ENCODE measurements around the gene PTPRG.

PTPRG gene

GRCh38 chr3:61893840-61894566 lies 332.6 kb downstream of the PTPRG start:
- DNase-seq (ENCODE audit: low read depth): no peak

DNA sequence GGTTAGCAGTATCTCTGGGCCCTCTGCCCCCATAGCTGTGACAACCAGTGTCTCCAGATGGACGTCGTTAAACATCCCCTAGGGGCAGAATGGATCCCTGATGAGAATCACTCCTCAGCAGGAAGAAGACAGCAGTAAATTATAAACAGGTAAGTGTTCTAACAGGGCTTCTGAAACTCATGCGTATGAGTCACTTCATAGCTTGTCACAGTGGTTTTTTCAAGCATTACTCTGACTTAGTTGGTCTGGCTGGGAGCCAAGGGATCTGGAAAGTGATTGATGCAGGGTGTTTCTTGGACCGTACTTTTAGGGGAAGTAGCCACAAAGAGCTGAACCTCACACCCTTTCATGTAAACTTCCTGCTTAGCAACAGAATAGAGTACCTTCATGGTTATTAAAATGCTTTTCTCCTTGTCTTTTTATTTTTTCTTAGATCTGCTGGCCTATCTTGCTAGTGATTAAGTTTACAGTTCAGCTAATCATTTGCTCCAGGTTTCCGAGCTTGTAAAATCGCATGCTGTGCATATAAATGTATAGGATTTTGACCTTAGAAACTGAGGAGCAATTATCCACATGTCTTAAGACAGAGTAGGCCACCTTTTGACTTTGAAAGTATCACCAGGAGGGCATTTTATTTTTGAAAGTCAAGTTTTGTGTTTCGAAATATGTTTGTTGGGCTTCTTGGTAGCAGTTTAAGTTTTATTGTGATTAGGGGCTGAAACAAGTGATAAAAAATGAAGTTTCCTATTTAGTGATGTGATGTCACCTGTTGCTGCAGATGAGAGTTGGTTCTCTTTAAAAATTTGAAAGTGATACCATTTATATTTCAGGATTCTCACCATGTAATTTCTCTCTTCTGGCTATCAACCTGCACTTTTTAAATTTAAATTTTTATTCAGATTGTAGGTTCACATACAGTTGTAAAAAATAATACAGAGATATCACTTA lies 333.9 kb downstream of the PTPRG start:
- peak; percentile 83 for DNase-seq (ENCODE audit: low read depth)
- H3K4me3 ChIP-seq (ENCODE audit: low read depth, low read length): no peak overlapping the region

More at GRCh38 chr3:61893840-61894566, 332.6 kb downstream of the PTPRG start:
- H3K4me3 ChIP-seq (ENCODE audit: low read depth, low read length): no peak overlapping the region

GRCh38 chr3:61896251-61896650 lies 334.9 kb downstream of the PTPRG start:
- no peak for DNase-seq (ENCODE audit: low read depth)
- no peak overlapping the region for H3K4me3 ChIP-seq (ENCODE audit: low read depth, low read length)

GRCh38 chr3:61897848-61898247 lies 336.5 kb downstream of the PTPRG start:
- H3K4me3 ChIP-seq (ENCODE audit: low read depth, low read length): no peak overlapping the region
- no peak for DNase-seq (ENCODE audit: low read depth)

GRCh38 chr3:61899700-61900462 lies 338.5 kb downstream of the PTPRG start:
- H3K4me3 ChIP-seq (ENCODE audit: low read depth, low read length): no peak overlapping the region
- DNase-seq (ENCODE audit: low read depth): no peak

DNA sequence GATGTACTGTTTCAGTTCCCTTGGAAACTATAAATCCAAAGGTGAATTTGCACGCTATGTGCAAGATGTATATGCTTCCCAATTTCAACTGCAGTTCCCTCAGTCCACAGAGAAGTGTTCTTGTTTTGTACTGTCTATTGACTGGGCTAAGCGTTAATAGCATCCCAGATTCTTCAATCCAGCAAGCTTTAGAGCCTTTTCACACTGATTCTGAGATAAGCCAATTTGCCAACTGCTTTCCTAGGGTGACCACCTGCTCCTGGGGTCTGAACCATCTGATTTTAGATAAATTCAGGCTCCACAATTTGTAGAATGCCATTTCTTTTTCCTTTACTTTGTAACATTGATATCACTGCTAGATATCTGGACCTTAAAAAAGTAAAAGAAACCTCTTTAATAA lies 340.1 kb downstream of the PTPRG start:
- no peak for DNase-seq (ENCODE audit: low read depth)
- no peak overlapping the region for H3K4me3 ChIP-seq (ENCODE audit: low read depth, low read length)

DNA sequence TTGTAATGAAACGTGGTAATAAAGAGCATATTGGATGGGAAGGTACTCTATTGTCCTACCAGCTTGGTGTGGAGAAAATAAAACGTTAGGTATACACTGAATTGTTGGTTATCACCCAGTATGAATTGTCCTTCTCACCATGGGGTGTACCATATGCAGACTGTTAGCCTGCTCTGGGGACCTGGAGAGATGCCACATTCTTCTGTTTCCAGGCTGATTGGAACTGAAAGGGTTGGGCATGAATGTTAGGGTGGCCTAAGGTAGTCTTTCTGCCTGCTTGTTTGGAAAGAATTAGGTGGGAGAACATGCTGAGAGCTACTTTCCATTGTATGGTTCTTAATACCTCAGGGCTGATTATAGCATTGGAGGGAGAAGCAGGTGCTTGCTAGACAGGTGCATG lies 340.6 kb downstream of the PTPRG start:
- no peak overlapping the region for H3K4me3 ChIP-seq (ENCODE audit: low read depth, low read length)
- no peak for DNase-seq (ENCODE audit: low read depth)

DNA sequence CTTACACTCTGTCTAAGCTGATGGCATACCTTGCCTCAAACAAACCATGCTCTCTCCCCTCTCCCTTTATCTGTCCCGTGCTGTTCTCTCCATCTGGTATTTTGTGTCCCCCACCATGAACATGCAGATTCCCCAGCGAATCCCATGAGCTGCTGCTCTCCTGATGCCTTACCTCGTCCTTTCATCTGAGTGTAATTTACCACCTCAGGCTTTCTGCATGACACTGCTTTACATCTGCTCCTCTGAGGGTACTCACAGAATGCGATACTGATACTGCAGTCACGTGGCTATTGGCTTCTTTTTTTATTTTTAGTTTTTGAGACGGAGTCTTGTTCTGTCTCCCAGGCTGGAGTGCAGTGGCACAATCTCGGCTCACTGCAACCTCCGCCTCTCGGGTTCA lies 341.7 kb downstream of the PTPRG start:
- H3K4me3 ChIP-seq (ENCODE audit: low read depth, low read length): no peak overlapping the region

GRCh38 chr3:61903931-61904657 lies 342.7 kb downstream of the PTPRG start:
- H3K4me3 ChIP-seq (ENCODE audit: low read depth, low read length): no peak overlapping the region
- DNase-seq (ENCODE audit: low read depth): peak; percentile 40

More for the DNA sequence above, 341.7 kb downstream of the PTPRG start:
- DNase-seq (ENCODE audit: low read depth): no peak

GRCh38 chr3:61907210-61907795 lies 345.9 kb downstream of the PTPRG start:
- no peak overlapping the region for H3K4me3 ChIP-seq (ENCODE audit: low read depth, low read length)
- no peak for DNase-seq (ENCODE audit: low read depth)

GRCh38 chr3:61908382-61908781 lies 347.0 kb downstream of the PTPRG start:
- DNase-seq (ENCODE audit: low read depth): peak; percentile 57
- no peak overlapping the region for H3K4me3 ChIP-seq (ENCODE audit: low read depth, low read length)

DNA sequence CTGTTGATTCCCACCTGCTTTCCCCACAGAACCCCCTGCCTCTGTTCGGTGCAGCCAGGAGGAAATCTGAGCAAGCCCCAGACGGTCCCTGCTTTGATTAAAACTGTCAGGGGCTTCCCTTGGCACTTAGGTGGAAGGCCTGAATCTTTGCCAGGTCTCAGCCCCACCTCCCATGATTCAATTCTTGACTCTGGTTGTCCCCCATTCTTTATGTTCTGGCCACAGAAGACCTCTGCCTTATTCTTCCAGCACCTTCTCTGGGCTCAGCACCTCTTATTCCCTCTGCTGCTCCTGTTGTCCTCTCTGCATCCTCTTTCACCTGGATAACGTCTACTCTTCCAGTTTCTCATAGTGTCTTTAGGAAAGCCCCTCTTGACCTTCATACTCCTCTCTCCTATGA lies 349.4 kb downstream of the PTPRG start:
- DNase-seq (ENCODE audit: low read depth): no peak
- no peak overlapping the region for H3K4me3 ChIP-seq (ENCODE audit: low read depth, low read length)

GRCh38 chr3:61912158-61912557 lies 350.8 kb downstream of the PTPRG start:
- DNase-seq (ENCODE audit: low read depth): no peak
- H3K4me3 ChIP-seq (ENCODE audit: low read depth, low read length): no peak overlapping the region

DNA sequence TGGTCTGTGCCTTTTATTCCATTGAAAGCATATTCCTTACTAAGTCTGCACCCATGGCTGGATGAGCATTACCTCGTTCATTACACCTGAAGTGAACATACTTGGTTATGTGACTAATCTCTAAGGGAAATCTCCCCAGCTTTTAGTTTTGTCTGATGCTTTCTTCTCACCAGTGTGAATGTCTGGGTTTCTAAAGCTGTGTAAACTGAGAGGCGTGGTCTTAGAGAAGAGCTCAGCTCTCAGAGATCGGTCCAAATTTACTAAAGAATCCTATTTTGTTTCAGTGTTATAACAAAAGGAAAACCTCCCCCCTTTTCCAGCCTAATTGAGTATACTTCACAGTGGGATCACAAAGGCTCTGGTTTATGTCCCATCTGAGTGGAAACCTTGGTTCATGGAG lies 352.3 kb downstream of the PTPRG start:
- no peak for DNase-seq (ENCODE audit: low read depth)

GRCh38 chr3:61914276-61914675 lies 352.9 kb downstream of the PTPRG start:
- DNase-seq (ENCODE audit: low read depth): peak; percentile 18

More for the DNA sequence above, 352.3 kb downstream of the PTPRG start:
- H3K4me3 ChIP-seq (ENCODE audit: low read depth, low read length): no peak overlapping the region

GRCh38 chr3:61915296-61915695 lies 353.9 kb downstream of the PTPRG start:
- no peak for DNase-seq (ENCODE audit: low read depth)
- H3K4me3 ChIP-seq (ENCODE audit: low read depth, low read length): no peak overlapping the region

More at GRCh38 chr3:61914276-61914675, 352.9 kb downstream of the PTPRG start:
- no peak overlapping the region for H3K4me3 ChIP-seq (ENCODE audit: low read depth, low read length)

GRCh38 chr3:61919371-61919770 lies 358.0 kb downstream of the PTPRG start:
- H3K4me3 ChIP-seq (ENCODE audit: low read depth, low read length): no peak overlapping the region
- no peak for DNase-seq (ENCODE audit: low read depth)

GRCh38 chr3:61922118-61922517 lies 360.7 kb downstream of the PTPRG start:
- no peak overlapping the region for H3K4me3 ChIP-seq (ENCODE audit: low read depth, low read length)
- DNase-seq (ENCODE audit: low read depth): no peak
